Sigmoid colon (tissue), 4 donors: ENCODE measurements around the gene TMEM114.
"Not testable (repeated sequence)": the region's sequence is repeated elsewhere in the genome, so short reads cannot be mapped to it uniquely, and the experiment has no call there.

ENCODE experiments used
- CTCF ChIP-seq, 4 experiments: fragments of 450-650 bp in 3 of 4; fragments of 200-600 bp in 1 of 4; IDR thresholded peaks; one replicate each; pipeline ENCODE4 v1.5.1; 2016 to 2019; ENCODE audit warnings: antibody characterized with exemption in 4 of 4, mild to moderate bottlenecking in 3 of 4, moderate library complexity in 2 of 4
- POLR2A ChIP-seq, 2 donors: fragments of 450-650 bp; IDR thresholded peaks; one replicate each; pipeline ENCODE4 v1.6.1; 2016; ENCODE audit warnings: antibody characterized with exemption in 2 of 2, mild to moderate bottlenecking in 2 of 2, moderate library complexity in 2 of 2
- POLR2AphosphoS5 ChIP-seq, 4 donors: sonication (generic); formaldehyde crosslinking; IDR thresholded peaks; one replicate each; pipeline ENCODE4 v1.6.1; 2017; ENCODE audit warnings: antibody characterized with exemption in 4 of 4

GRCh38 chr16:8570393-8570792 lies 19.9 kb downstream of the TMEM114 start:
- TF ChIP-seq CTCF, POLR2AphosphoS5, POLR2A (IDR thresholded peaks at IDR 0.05): not testable (repeated sequence)
